ENCODE data around the gene USP11.
"Not testable (repeated sequence)": the region's sequence is repeated elsewhere in the genome, so short reads cannot be mapped to it uniquely, and the experiment has no call there.

Gene USP11

GRCh38 chrX:47248576-47248975 is 15.8 kb downstream of the USP11 start:
- no peaks in the 10 kb centered on the region for H3K27me3 ChIP-seq (ENCODE audit: low read depth, low read length)
- no peaks in the 10 kb centered on the region for H3K79me2 ChIP-seq (ENCODE audit: low read length)
- peaks cover 13% of the 10 kb centered on the region for H3K4me1 ChIP-seq (ENCODE audit: low read length)
- no peak overlapping the region for H3K9ac ChIP-seq (ENCODE audit: low read length)
- TF ChIP-seq EZH2phosphoT487 (IDR thresholded peaks at IDR 0.05; ENCODE audit: low read depth) (no peak), CTCF (IDR thresholded peaks at IDR 0.05; ENCODE audit: low read depth, low read length) (no peak)
- no peaks in the 10 kb centered on the region for H3K9me3 ChIP-seq (ENCODE audit: insufficient read depth, low read length)
- peaks cover 6% of the 10 kb centered on the region for H3K36me3 ChIP-seq (replicated peaks; ENCODE audit: low read depth, low read length)
- H3K27ac ChIP-seq (ENCODE audit: low read length) = no peak overlapping the region
- H3K4me2 ChIP-seq (ENCODE audit: low read length) = no peak overlapping the region
- no peak overlapping the region for H2AFZ ChIP-seq (ENCODE audit: low read depth, low read length)
- H3K4me3 ChIP-seq (ENCODE audit: low read length) = no peak overlapping the region
- no peaks in the 10 kb centered on the region for H4K20me1 ChIP-seq (ENCODE audit: insufficient read depth, low read length)

- no peak for TF ChIP-seq EZH2phosphoT487 (IDR thresholded peaks at IDR 0.05; ENCODE audit: low read depth)
- Histone ChIP-seq H3K9ac (ENCODE audit: low read length) (no peak overlapping the region), H4K20me1 (ENCODE audit: insufficient read depth, low read length) (no peaks in the 10 kb centered on the region), H3K4me1 (ENCODE audit: low read length) (peaks cover 13% of the 10 kb centered on the region), H2AFZ (ENCODE audit: low read depth, low read length) (no peak overlapping the region), H3K9me3 (ENCODE audit: insufficient read depth, low read length) (no peaks in the 10 kb centered on the region), H3K79me2 (ENCODE audit: low read length) (no peaks in the 10 kb centered on the region), H3K4me3 (ENCODE audit: low read length) (no peak overlapping the region), H3K27ac (ENCODE audit: low read length) (peak overlapping the region; percentile 55; the same call in 1 of the 2 replicates), H3K27me3 (ENCODE audit: low read depth, low read length) (no peaks in the 10 kb centered on the region), H3K36me3 (replicated peaks; ENCODE audit: low read depth, low read length) (peaks cover 3% of the 10 kb centered on the region), H3K4me2 (ENCODE audit: low read length) (no peak overlapping the region)
These were observed 17.2 kb downstream of the USP11 start for GRCh38 chrX:47250017-47250347.

- not testable (repeated sequence) for H3K27ac ChIP-seq (ENCODE audit: low read length); H3K9ac ChIP-seq (ENCODE audit: low read length); H2AFZ ChIP-seq (ENCODE audit: low read depth, low read length); H3K9me3 ChIP-seq (ENCODE audit: insufficient read depth, low read length); H3K36me3 ChIP-seq (replicated peaks; ENCODE audit: low read depth, low read length); H3K4me2 ChIP-seq (ENCODE audit: low read length); H3K4me3 ChIP-seq (ENCODE audit: low read length); H3K79me2 ChIP-seq (ENCODE audit: low read length); H4K20me1 ChIP-seq (ENCODE audit: insufficient read depth, low read length); H3K4me1 ChIP-seq (ENCODE audit: low read length); H3K27me3 ChIP-seq (ENCODE audit: low read depth, low read length)
These were observed 24.8 kb downstream of the USP11 start for GRCh38 chrX:47257620-47258019.

- no peak overlapping the region for H2AFZ ChIP-seq (ENCODE audit: low read depth, low read length)
- H3K79me2 ChIP-seq (ENCODE audit: low read length) = no peaks in the 10 kb centered on the region
- no peaks in the 10 kb centered on the region for H3K9me3 ChIP-seq (ENCODE audit: insufficient read depth, low read length)
- H4K20me1 ChIP-seq (ENCODE audit: insufficient read depth, low read length) = no peaks in the 10 kb centered on the region
- TF ChIP-seq CTCF (IDR thresholded peaks at IDR 0.05; ENCODE audit: low read depth, low read length) = no peak
- no peak overlapping the region for H3K4me2 ChIP-seq (ENCODE audit: low read length)
- H3K4me1 ChIP-seq (ENCODE audit: low read length) = peaks cover 6% of the 10 kb centered on the region
- no peak overlapping the region for H3K9ac ChIP-seq (ENCODE audit: low read length)
- no peaks in the 10 kb centered on the region for H3K36me3 ChIP-seq (replicated peaks; ENCODE audit: low read depth, low read length)
- H3K27me3 ChIP-seq (ENCODE audit: low read depth, low read length) = no peaks in the 10 kb centered on the region
- no peak overlapping the region for H3K27ac ChIP-seq (ENCODE audit: low read length)
- H3K4me3 ChIP-seq (ENCODE audit: low read length) = no peak overlapping the region
These were observed 31.8 kb downstream of the USP11 start for GRCh38 chrX:47264483-47265173.

- Histone ChIP-seq H3K27ac (ENCODE audit: low read length) (no peak overlapping the region), H3K4me2 (ENCODE audit: low read length) (no peak overlapping the region), H2AFZ (ENCODE audit: low read depth, low read length) (no peak overlapping the region), H3K4me1 (ENCODE audit: low read length) (peaks cover 6% of the 10 kb centered on the region), H3K4me3 (ENCODE audit: low read length) (no peak overlapping the region), H4K20me1 (ENCODE audit: insufficient read depth, low read length) (no peaks in the 10 kb centered on the region), H3K36me3 (replicated peaks; ENCODE audit: low read depth, low read length) (no peaks in the 10 kb centered on the region), H3K27me3 (ENCODE audit: low read depth, low read length) (no peaks in the 10 kb centered on the region), H3K9me3 (ENCODE audit: insufficient read depth, low read length) (no peaks in the 10 kb centered on the region), H3K9ac (ENCODE audit: low read length) (no peak overlapping the region), H3K79me2 (ENCODE audit: low read length) (no peaks in the 10 kb centered on the region)
- no peak for TF ChIP-seq EZH2phosphoT487 (IDR thresholded peaks at IDR 0.05; ENCODE audit: low read depth)
- TF ChIP-seq CTCF (IDR thresholded peaks at IDR 0.05; ENCODE audit: low read depth, low read length) = no peak
These were observed 33.8 kb downstream of the USP11 start for GRCh38 chrX:47266643-47267042.
